ENCODE measurements around the gene UBL7.

UBL7 gene

GRCh38 chr15:74422652-74423430 lies 38.1 kb downstream of the UBL7 start:
- DNase-seq, result no peak

GRCh38 chr15:74422265-74422651 lies 38.7 kb downstream of the UBL7 start:
- no peak for DNase-seq

GRCh38 chr15:74421302-74422245 lies 39.4 kb downstream of the UBL7 start:
- no peak for DNase-seq

GRCh38 chr15:74420193-74420905 lies 40.6 kb downstream of the UBL7 start:
- DNase-seq, result no peak

GRCh38 chr15:74419432-74419831 lies 41.5 kb downstream of the UBL7 start:
- DNase-seq, result no peak

GRCh38 chr15:74418575-74419338 lies 42.2 kb downstream of the UBL7 start:
- DNase-seq, result no peak

- no peak for DNase-seq
Measured at GRCh38 chr15:74417670-74418069, 43.3 kb downstream of the UBL7 start.

- no peak for DNase-seq
Measured at GRCh38 chr15:74417225-74417624, 43.7 kb downstream of the UBL7 start.

GRCh38 chr15:74415966-74416916 lies 44.7 kb downstream of the UBL7 start:
- DNase-seq, result no peak

GRCh38 chr15:74414603-74415338 lies 46.2 kb downstream of the UBL7 start:
- DNase-seq, result no peak

- DNase-seq, result no peak
Measured at GRCh38 chr15:74414081-74414580, 46.8 kb downstream of the UBL7 start.

- no peak for DNase-seq
Measured at GRCh38 chr15:74413350-74414080, 47.4 kb downstream of the UBL7 start.

GRCh38 chr15:74412159-74412558 lies 48.8 kb downstream of the UBL7 start:
- no peak for DNase-seq

- no peak for DNase-seq
Measured at GRCh38 chr15:74411686-74412085, 49.3 kb downstream of the UBL7 start.

- DNase-seq, result no peak
Measured at GRCh38 chr15:74410502-74410901, 50.5 kb downstream of the UBL7 start.

- no peak for DNase-seq
Measured at GRCh38 chr15:74409225-74409624, 51.7 kb downstream of the UBL7 start.

GRCh38 chr15:74408815-74409214 lies 52.1 kb downstream of the UBL7 start:
- DNase-seq, result no peak

- DNase-seq, result no peak
Measured at GRCh38 chr15:74408385-74408784, 52.6 kb downstream of the UBL7 start.

- DNase-seq, result no peak
Measured at GRCh38 chr15:74406992-74407705, 53.8 kb downstream of the UBL7 start.

Measured in activated CD4-positive, alpha-beta T cell treated with anti-CD3 and anti-CD28 coated beads, Interleukin-2, amount 50 U/mL, for 1 hour (primary cell).